Right lobe of liver (tissue), 6 donors: ENCODE measurements around the gene ABCC5. TPM values are rescaled to one million over a fixed set of nuclear protein-coding genes. Genes with fewer than 3 reads are reported as not detected.

Experiments used
- ATAC-seq, 4 donors: fragments of 200-7000 bp; cut with Tn5 transposase; one replicate each; pipeline ENCODE4 v1.9.1; 2020; ENCODE audit warnings: mild to moderate bottlenecking in 4 of 4, moderate library complexity in 4 of 4
- DNase-seq, 3 donors: peaks; one replicate each; pipeline ENCODE4 v3.0.0-alpha.2; 2020
- H3K27ac ChIP-seq, 3 donors: fragments of 200-600 bp; one replicate each; pipeline ENCODE4 v1.8.0; 2022
- H3K27me3 ChIP-seq, 2 donors: fragments of 200-600 bp; one replicate each; pipeline ENCODE4 v1.8.0; 2022
- H3K36me3 ChIP-seq, 4 donors: fragments of 200-600 bp; sonication (generic) in 1 of 4; one replicate each; pipeline versions ENCODE4 v1.5.1 to v1.8.0; 2017 to 2022; ENCODE audit warnings: control low read depth in 1 of 4
- H3K4me1 ChIP-seq, 4 donors: fragments of 200-600 bp; sonication (generic) in 1 of 4; one replicate each; pipeline versions ENCODE4 v1.5.1 to v1.8.0; 2017 to 2022; ENCODE audit warnings: control low read depth in 1 of 4
- H3K4me3 ChIP-seq, 3 donors: fragments of 200-600 bp; one replicate each; pipeline ENCODE4 v1.8.0; 2022
- H3K9me3 ChIP-seq, 4 donors: fragments of 200-600 bp; sonication (generic) in 1 of 4; one replicate each; pipeline versions ENCODE4 v1.5.1 to v1.8.0; 2017 to 2022; ENCODE audit warnings: control low read depth in 1 of 4
- CTCF ChIP-seq, 4 donors: fragments of 200-600 bp in 3 of 4; fragments of 450-650 bp in 1 of 4; IDR thresholded peaks; one replicate each; pipeline versions ENCODE4 v1.5.1 to v1.8.0; 2016 to 2022; ENCODE audit warnings: antibody characterized with exemption in 4 of 4, mild to moderate bottlenecking in 2 of 4
- POLR2A ChIP-seq: fragments of 450-650 bp; IDR thresholded peaks from one replicate; pipeline ENCODE4 v1.6.1; 2017; ENCODE audit warnings: antibody characterized with exemption, mild to moderate bottlenecking
- WGBS: methylation state at CpG from one replicate; pipeline ENCODE4 v1.1.6; 2018; ENCODE audit warnings: low coverage, low lambda C conversion rate; ENCODE audit not compliant: insufficient coverage; ENCODE audit errors: missing lambda C conversion rate; 5-methylcytosine and 5-hydroxymethylcytosine counted together
- intact Hi-C, 2 donors: fragments of 100-400 bp; cut with DNase I; formaldehyde crosslinking; loops; one replicate each; pipeline versions ENCODE4 v1.11.2 to v1.14.1; 2022
- total RNA-seq, 6 experiments: library from RNA; depleted of rRNA in 2 of 6; stranded (reverse); fragments of >200 nt in 2 of 6; fragmentation: NEBNext Ultra II Directional in 3 of 6; extraction: Animal tissue kit (Norgen Biotek cat#: 25700) in 3 of 6; gene quantifications; one replicate each; pipeline versions ENCODE4 v1.1.0 to v1.2.4, GENCODE V29; 2016 to 2023
- donor health status: DM: no; HTN: yes; CAD: no.
- donor health status: DM: no; HTN: no; CAD: no.
- donor health status: DM: no; HTN: no; CAD: no.
- donor health status: DM: no; HTN: yes; CAD: no.
- donor health status: DM: no; HTN: yes; CAD: no.

ABCC5 gene
- total RNA-seq, 6 experiments from 2014 or later: 5.5 to 9.4 (median 7.6) TPM

GRCh38 chr3:184058029-184058428 is 40.3 kb upstream of the ABCC5 start:
- Histone ChIP-seq H3K27ac (no peak overlapping the region), H3K4me3 (no peak overlapping the region), H3K36me3 (no peaks in the 10 kb centered on the region), H3K27me3 (no peaks in the 10 kb centered on the region), H3K4me1 (no peaks in the 10 kb centered on the region), H3K9me3 (no peaks in the 10 kb centered on the region)
- 66% methylated on average over 9 of the region's 9 CpGs for WGBS
- TF ChIP-seq CTCF (IDR thresholded peaks at IDR 0.05) (no peak), POLR2A (no peak)
- no peak for ATAC-seq
- no peak for DNase-seq
- intact Hi-C loops: no loop called here

GRCh38 chr3:184052767-184053166 is 35.1 kb upstream of the ABCC5 start, which contains the start of gene HTR3C:
HTR3C (plus strand) TSS chr3:184053047; CDS start chr3:184053081, 34 bp downstream.
- WGBS: 59% methylated on average over 2 of the region's 4 CpGs
- Histone ChIP-seq H3K4me1 (no peaks in the 10 kb centered on the region), H3K27ac (no peak within 1 kb of the TSS), H3K36me3 (no peaks in the 10 kb centered on the region), H3K9me3 (no peaks in the 10 kb centered on the region), H3K27me3 (no peaks in the 10 kb centered on the region), H3K4me3 (no peak within 1 kb of the TSS)
- ATAC-seq (no peak), DNase-seq (no peak)
- intact Hi-C loops: no loop called here
- no peak for TF ChIP-seq POLR2A
- no peak for TF ChIP-seq CTCF (IDR thresholded peaks at IDR 0.05)

- Histone ChIP-seq H3K4me1 (no peaks in the 10 kb centered on the region), H3K27me3 (no peaks in the 10 kb centered on the region), H3K9me3 (no peaks in the 10 kb centered on the region), H3K27ac (no peak overlapping the region), H3K36me3 (no peaks in the 10 kb centered on the region), H3K4me3 (no peak overlapping the region)
- intact Hi-C loops: no loop called here
- ATAC-seq (no peak), DNase-seq (no peak)
- 67% methylated on average over 2 of the region's 7 CpGs for WGBS
- TF ChIP-seq POLR2A (no peak), CTCF (IDR thresholded peaks at IDR 0.05) (no peak)
These were observed 32.6 kb upstream of the ABCC5 start for GRCh38 chr3:184050217-184050847.

GRCh38 chr3:184045995-184046394 is 28.3 kb upstream of the ABCC5 start:
- Histone ChIP-seq H3K36me3 (no peaks in the 10 kb centered on the region), H3K27me3 (no peaks in the 10 kb centered on the region), H3K4me3 (no peak overlapping the region), H3K9me3 (no peaks in the 10 kb centered on the region), H3K27ac (no peak overlapping the region), H3K4me1 (no peaks in the 10 kb centered on the region)
- ATAC-seq (no peak), DNase-seq (no peak)
- intact Hi-C loops: no loop called here
- no peak for TF ChIP-seq CTCF (IDR thresholded peaks at IDR 0.05)
- TF ChIP-seq POLR2A: no peak
- 98% methylated on average over 5 of the region's 5 CpGs for WGBS
